Activated naive CD4-positive, alpha-beta T cell treated with Interleukin-2 at 50 U/mL for 16 hours (primary cell): ENCODE measurements around the gene ELF4.
A peak's percentile ranks its signal among the peaks of the same experiment; 100 is the strongest.

ENCODE experiments used
- DNase-seq: peaks from one replicate; pipeline ENCODE4 v3.0.0-alpha.2; 2020

Gene ELF4

GRCh38 chrX:130114141-130114588, 3.9 kb upstream of the ELF4 start:
- DNase-seq, result no peak

GRCh38 chrX:130111220-130112154, 1.2 kb upstream of the ELF4 start:
- DNase-seq, result no peak

- peak; percentile 22 for DNase-seq
Measured at GRCh38 chrX:130109429-130110378, 593 bp downstream of the ELF4 start.

GRCh38 chrX:130108647-130109428, 1.5 kb downstream of the ELF4 start:
- no peak for DNase-seq

GRCh38 chrX:130106071-130106470, 4.2 kb downstream of the ELF4 start:
- DNase-seq, result no peak

GRCh38 chrX:130105244-130105643, 5.1 kb downstream of the ELF4 start:
- no peak for DNase-seq

GRCh38 chrX:130103605-130104004, 6.7 kb downstream of the ELF4 start:
- no peak for DNase-seq

GRCh38 chrX:130100180-130100579, 10.1 kb downstream of the ELF4 start:
- DNase-seq, result no peak

GRCh38 chrX:130098210-130098552, 12.1 kb downstream of the ELF4 start:
- DNase-seq, result no peak

GRCh38 chrX:130097507-130098209, 12.6 kb downstream of the ELF4 start:
- DNase-seq, result no peak

- no peak for DNase-seq
Measured at GRCh38 chrX:130095249-130096030, 14.9 kb downstream of the ELF4 start.

- DNase-seq, result no peak
Measured at GRCh38 chrX:130094696-130095095, 15.6 kb downstream of the ELF4 start.

GRCh38 chrX:130093271-130093670, 17.0 kb downstream of the ELF4 start:
- DNase-seq, result no peak

GRCh38 chrX:130091980-130092522, 18.2 kb downstream of the ELF4 start:
- DNase-seq, result peak; percentile 77

- no peak for DNase-seq
Measured at GRCh38 chrX:130090364-130090763, 19.9 kb downstream of the ELF4 start.

- DNase-seq, result peak; percentile 63
Measured at GRCh38 chrX:130086447-130087206, 23.7 kb downstream of the ELF4 start.

GRCh38 chrX:130085551-130086446, 24.5 kb downstream of the ELF4 start:
- DNase-seq, result no peak

GRCh38 chrX:130084631-130085237, 25.6 kb downstream of the ELF4 start:
- DNase-seq, result no peak
